T-cell (primary cell): ENCODE measurements around the gene IRF2. TPM values are rescaled to one million over a fixed set of nuclear protein-coding genes. Genes with fewer than 3 reads are reported as not detected.

Experiments
- ATAC-seq, 4 experiments: fragments of 200-7000 bp in 3 of 4; fragments of 150-1000 bp in 1 of 4; cut with Tn5 transposase; replicated peaks in 1 of 4; 1 replicate in 3 of 4; 2 replicates in 1 of 4; pipeline ENCODE4 v1.10.0; 2021; ENCODE audit warnings: moderate library complexity in 3 of 4, mild to moderate bottlenecking in 2 of 4, moderate number of reproducible peaks in 1 of 4
- CTCF ChIA-PET, 2 donors: fragments of 300-600 bp; sonication (Branson Sonifier 250); formaldehyde crosslinking; loops; one replicate each; lab custom pipeline; 2022; ENCODE audit warnings: antibody characterized with exemption in 2 of 2; lab: Charles Lee
- POLR2A ChIA-PET, 2 donors: fragments of 300-600 bp; sonication (Branson Sonifier 250); formaldehyde crosslinking; loops; one replicate each; lab custom pipeline; 2022; ENCODE audit warnings: antibody characterized with exemption in 2 of 2; lab: Charles Lee
- DNase-seq, 35 experiments: peaks; one replicate each; pipeline versions ENCODE4 v3.0.0 to v3.0.0-alpha.2; 2013 to 2023
- H3K27ac ChIP-seq: one replicate; pipeline ENCODE4 v1.5.1; 2013; ENCODE audit warnings: low read length
- H3K27me3 ChIP-seq, 2 experiments: replicated peaks in 1 of 2; 1 replicate in 1 of 2; 2 replicates in 1 of 2; pipeline versions ENCODE4 v1.6.1 to v1.7.0; 2013; ENCODE audit warnings: low read length in 1 of 2, mixed read lengths in 1 of 2; ENCODE audit not compliant: control insufficient read depth in 2 of 2, insufficient read depth in 2 of 2; ENCODE audit errors: extremely low read depth in 1 of 2
- H3K36me3 ChIP-seq, 2 donors: 1 replicate in 1 of 2; 2 replicates in 1 of 2; pipeline versions ENCODE4 v1.6.1 to v1.7.0; 2013; ENCODE audit warnings: low read length in 1 of 2; ENCODE audit not compliant: control insufficient read depth in 2 of 2, insufficient read depth in 1 of 2; ENCODE audit errors: extremely low read depth in 1 of 2
- H3K4me1 ChIP-seq, 2 experiments: 1 replicate in 1 of 2; 2 replicates in 1 of 2; pipeline versions ENCODE4 v1.6.1 to v1.7.0; 2013; ENCODE audit warnings: low read length in 2 of 2, mixed read lengths in 1 of 2; ENCODE audit not compliant: insufficient read depth in 2 of 2, control insufficient read depth in 1 of 2; ENCODE audit errors: extremely low read depth in 1 of 2
- H3K4me3 ChIP-seq, 2 donors: 1 replicate in 1 of 2; 2 replicates in 1 of 2; pipeline versions ENCODE4 v1.5.1 to v1.7.0; 2013; ENCODE audit warnings: mild to moderate bottlenecking in 2 of 2, low read length in 1 of 2, moderate library complexity in 1 of 2; ENCODE audit not compliant: control insufficient read depth in 1 of 2; ENCODE audit errors: extremely low read depth in 1 of 2
- H3K9me3 ChIP-seq: 2 replicates; pipeline ENCODE4 v1.7.0; 2013
- H3K27ac Mint-ChIP-seq, 2 donors: one replicate each; pipeline ENCODE4 v1.8.0; 2020 to 2021; ENCODE audit warnings: mild to moderate bottlenecking in 2 of 2, mixed read lengths in 2 of 2
- H3K27me3 Mint-ChIP-seq, 2 donors: one replicate each; pipeline ENCODE4 v1.8.0; 2021 to 2022; ENCODE audit warnings: mixed read lengths in 2 of 2
- H3K36me3 Mint-ChIP-seq: one replicate; pipeline ENCODE4 v1.8.0; 2021; ENCODE audit warnings: mixed read lengths
- H3K4me1 Mint-ChIP-seq, 3 donors: one replicate each; pipeline ENCODE4 v1.8.0; 2020 to 2022; ENCODE audit warnings: mixed read lengths in 3 of 3, mild to moderate bottlenecking in 1 of 3
- H3K4me3 Mint-ChIP-seq, 3 donors: one replicate each; pipeline ENCODE4 v1.8.0; 2020 to 2022; ENCODE audit warnings: mild to moderate bottlenecking in 3 of 3, mixed read lengths in 3 of 3, moderate library complexity in 3 of 3
- H3K9me3 Mint-ChIP-seq, 3 donors: one replicate each; pipeline ENCODE4 v1.8.0; 2020 to 2022; ENCODE audit warnings: mixed read lengths in 3 of 3
- WGBS: methylation state at CpG from one replicate; pipeline ENCODE4 v1.1.5; 2013; ENCODE audit warnings: missing lambda C conversion rate; ENCODE audit not compliant: insufficient coverage; 5-methylcytosine and 5-hydroxymethylcytosine counted together
- total RNA-seq, 35 experiments: library from RNA in 6 of 35; stranded (reverse) in 6 of 35; fragments of 120-200 nt in 1 of 35; gene quantifications; one replicate each; pipeline versions ENCODE4 v1.2.1 to v1.2.4 and lab custom pipeline; 2013 to 2026

The IRF2 gene
- total RNA-seq, 5 donors from 2014 or later (not counting 1 experiment from before 2014, with no cell fraction given), result 45.5 to 73.4 (median 59.1) TPM

- DNase-seq (no peak), ATAC-seq (no peak)
- no peaks in the 10 kb centered on the region for H3K36me3 Mint-ChIP-seq
- no peaks in the 10 kb centered on the region for H3K27me3 Mint-ChIP-seq
- Histone ChIP-seq H3K4me1 (peaks cover 0 to 18% of the 10 kb centered on the region in 2 experiments), H3K27ac (no peak overlapping the region), H3K4me3 (no peak overlapping the region), H3K27me3 (no peaks in the 10 kb centered on the region), H3K36me3 (no peaks in the 10 kb centered on the region), H3K9me3 (no peaks in the 10 kb centered on the region)
- 100% methylated on average over 2 of the region's 3 CpGs for WGBS
- ChIA-PET POLR2A (no interaction called here), CTCF (interaction anchor here in 1 of 2 donors (0.8 kb wide), 1 partner anchor 8 kb away, joined by 3 read pairs; no protein-coding TSS in a partner anchor)
- H3K4me1 Mint-ChIP-seq, result peaks cover 22 to 26% (median 25%) of the 10 kb centered on the region in 3 donors
- no peak overlapping the region for H3K27ac Mint-ChIP-seq
- no peak overlapping the region for H3K4me3 Mint-ChIP-seq
- no peaks in the 10 kb centered on the region for H3K9me3 Mint-ChIP-seq
These were observed 36.1 kb upstream of the IRF2 start for GRCh38 chr4:184510401-184510800.

GRCh38 chr4:184506527-184507121, 32.3 kb upstream of the IRF2 start:
- H3K4me1 ChIP-seq, result peaks cover 5 to 27% of the 10 kb centered on the region in 2 experiments
- no peak overlapping the region for H3K27ac ChIP-seq
- no peaks in the 10 kb centered on the region for H3K9me3 ChIP-seq
- no peaks in the 10 kb centered on the region for H3K27me3 Mint-ChIP-seq
- H3K27me3 ChIP-seq, result no peaks in the 10 kb centered on the region
- H3K27ac Mint-ChIP-seq, result peak overlapping the region in 1 of 2 donors; percentile 1
- ChIA-PET CTCF (interaction anchor here in 1 of 2 donors (0.5 to 0.7 kb wide), 2 partner anchors 89 to 165 kb away, joined by 3 to 4 read pairs; no protein-coding TSS in a partner anchor), POLR2A (no interaction called here)
- no peaks in the 10 kb centered on the region for H3K36me3 Mint-ChIP-seq
- H3K36me3 ChIP-seq, result no peaks in the 10 kb centered on the region
- H3K4me1 Mint-ChIP-seq, result peaks cover 19 to 36% (median 27%) of the 10 kb centered on the region in 3 donors
- no peak overlapping the region for H3K4me3 ChIP-seq
- no peak overlapping the region for H3K4me3 Mint-ChIP-seq
- peak; percentile 22 to 84 (median 54) for ATAC-seq
- WGBS, result 79% methylated on average over 4 of the region's 7 CpGs
- no peaks in the 10 kb centered on the region for H3K9me3 Mint-ChIP-seq
- peak in 21 of 35 experiments; percentile 2 to 38 (median 14) for DNase-seq

GRCh38 chr4:184504385-184504784, 30.0 kb upstream of the IRF2 start:
- ChIA-PET POLR2A (interaction anchor here (0.6 to 1.4 kb wide), 2 partner anchors 9 to 30 kb away, joined by 3 to 4 read pairs; partner anchors contain the start of gene IRF2 (in 1 of the 2)), CTCF (no interaction called here)
- Mint-ChIP-seq H3K4me1 (peaks cover 19 to 36% (median 27%) of the 10 kb centered on the region in 3 donors), H3K36me3 (no peaks in the 10 kb centered on the region), H3K27ac (peak overlapping the region; percentile 67 to 92), H3K9me3 (no peaks in the 10 kb centered on the region), H3K27me3 (no peaks in the 10 kb centered on the region), H3K4me3 (peak overlapping the region in 2 of 3 donors; percentile 51 to 72)
- Histone ChIP-seq H3K4me1 (peaks cover 5 to 27% of the 10 kb centered on the region in 2 experiments), H3K27me3 (no peaks in the 10 kb centered on the region), H3K27ac (peak overlapping the region; percentile 56), H3K36me3 (no peaks in the 10 kb centered on the region), H3K9me3 (peaks cover under 1% of the 10 kb centered on the region), H3K4me3 (peak overlapping the region in 1 of 2 donors; percentile 11)
- WGBS, result 79% methylated on average over 11 of the region's 11 CpGs
- no peak for ATAC-seq
- DNase-seq, result no peak

GRCh38 chr4:184503869-184504300, 29.5 kb upstream of the IRF2 start:
- Histone ChIP-seq H3K4me3 (peak overlapping the region; percentile 11), H3K9me3 (peaks cover 3% of the 10 kb centered on the region), H3K4me1 (peaks cover 5 to 27% of the 10 kb centered on the region in 2 experiments), H3K36me3 (no peaks in the 10 kb centered on the region), H3K27me3 (no peaks in the 10 kb centered on the region), H3K27ac (peak overlapping the region; percentile 56)
- Mint-ChIP-seq H3K9me3 (peaks cover 1 to 3% (median 2%) of the 10 kb centered on the region in 3 donors), H3K27me3 (no peaks in the 10 kb centered on the region), H3K36me3 (no peaks in the 10 kb centered on the region), H3K27ac (peak overlapping the region; percentile 67 to 92), H3K4me3 (peak overlapping the region; percentile 14 to 72 (median 51)), H3K4me1 (peaks cover 19 to 36% (median 27%) of the 10 kb centered on the region in 3 donors)
- peak in 24 of 35 experiments; percentile 2 to 44 (median 12) for DNase-seq
- ChIA-PET POLR2A (interaction anchor here (0.6 to 1.4 kb wide), 2 partner anchors 10 to 29 kb away, joined by 3 to 4 read pairs; partner anchors contain the start of gene IRF2 (in 1 of the 2)), CTCF (no interaction called here)
- ATAC-seq, result peak; percentile 67 to 79 (median 78)
- 4% methylated on average over 2 of the region's 8 CpGs for WGBS

- ChIA-PET CTCF (no interaction called here), POLR2A (no interaction called here)
- Mint-ChIP-seq H3K36me3 (peaks cover 3% of the 10 kb centered on the region), H3K27me3 (no peaks in the 10 kb centered on the region), H3K27ac (no peak overlapping the region), H3K4me3 (no peak overlapping the region), H3K9me3 (peaks cover 2 to 4% (median 3%) of the 10 kb centered on the region in 3 donors), H3K4me1 (peaks cover 16 to 26% (median 20%) of the 10 kb centered on the region in 3 donors)
- Histone ChIP-seq H3K9me3 (peaks cover 3% of the 10 kb centered on the region), H3K36me3 (no peaks in the 10 kb centered on the region), H3K4me3 (no peak overlapping the region), H3K4me1 (peaks cover 5 to 19% of the 10 kb centered on the region in 2 experiments), H3K27ac (no peak overlapping the region), H3K27me3 (no peaks in the 10 kb centered on the region)
- WGBS, result 98% methylated on average over 3 of the region's 4 CpGs
- ATAC-seq, result no peak
- DNase-seq, result no peak
These were observed 26.6 kb upstream of the IRF2 start for GRCh38 chr4:184500748-184501589.

GRCh38 chr4:184499996-184500395, 25.6 kb upstream of the IRF2 start:
- Mint-ChIP-seq H3K9me3 (peaks cover 2 to 4% (median 3%) of the 10 kb centered on the region in 3 donors), H3K36me3 (peaks cover 3% of the 10 kb centered on the region), H3K27me3 (no peaks in the 10 kb centered on the region), H3K4me3 (no peak overlapping the region), H3K4me1 (peaks cover 15 to 24% (median 19%) of the 10 kb centered on the region in 3 donors), H3K27ac (no peak overlapping the region)
- Histone ChIP-seq H3K9me3 (peaks cover 3% of the 10 kb centered on the region), H3K4me1 (peaks cover 5 to 19% of the 10 kb centered on the region in 2 experiments), H3K27me3 (no peaks in the 10 kb centered on the region), H3K4me3 (no peak overlapping the region), H3K27ac (no peak overlapping the region), H3K36me3 (no peaks in the 10 kb centered on the region)
- ATAC-seq, result no peak
- ChIA-PET POLR2A (no interaction called here), CTCF (no interaction called here)
- no peak for DNase-seq
